ENCODE results near the gene DOCK10. TPM values are rescaled to one million over a fixed set of nuclear protein-coding genes. Genes with fewer than 3 reads are reported as not detected.

The DOCK10 gene
- total RNA-seq, 2 experiments from 2014 or later: 191 to 198 TPM

- H3K27ac Mint-ChIP-seq: peak overlapping the region; percentile 97
- no peak overlapping the region for H3K4me3 Mint-ChIP-seq
- ChIA-PET CTCF (interaction anchor here (0.5 to 2.6 kb wide), 15 partner anchors 8 to 176 kb away, joined by 3 to 13 read pairs (median 4); no protein-coding TSS in a partner anchor), POLR2A (interaction anchor here (1.5 to 1.7 kb wide), 3 partner anchors 22 to 31 kb away, joined by 3 to 7 read pairs (median 5); no protein-coding TSS in a partner anchor)
- peaks cover 1% of the 10 kb centered on the region for H3K9me3 Mint-ChIP-seq
- no peaks in the 10 kb centered on the region for H3K27me3 Mint-ChIP-seq
- ATAC-seq (no peak), DNase-seq (no peak)
- H3K4me1 Mint-ChIP-seq (ENCODE audit: low read depth): peaks cover 89% of the 10 kb centered on the region
- no peak for TF ChIP-seq CTCF (IDR thresholded peaks at IDR 0.05)
- peaks cover 28% of the 10 kb centered on the region for H3K36me3 Mint-ChIP-seq (ENCODE audit: low read depth)
- intact Hi-C loops (cut with micrococcal nuclease): loop anchor here (2.0 to 10.0 kb wide), 2 partner anchors 29 to 215 kb away; no protein-coding TSS in a partner anchor
Observed at GRCh38 chr2:225009768-225010167, 32.5 kb downstream of the DOCK10 start.

- TF ChIP-seq CTCF (IDR thresholded peaks at IDR 0.05): peak; percentile 58
- POLR2A ChIA-PET: no interaction called here
- H3K36me3 Mint-ChIP-seq (ENCODE audit: low read depth): peaks cover 33% of the 10 kb centered on the region
- intact Hi-C loops (cut with micrococcal nuclease): loop anchor here (10.0 kb wide), 1 partner anchor 214 kb away; no protein-coding TSS in a partner anchor
- H3K4me1 Mint-ChIP-seq (ENCODE audit: low read depth): peaks cover 93% of the 10 kb centered on the region
- CTCF ChIA-PET: interaction anchor here (0.7 to 2.6 kb wide), 20 partner anchors 9 to 175 kb away, joined by 3 to 13 read pairs (median 4); no protein-coding TSS in a partner anchor
- H3K4me3 Mint-ChIP-seq: no peak overlapping the region
- ATAC-seq (no peak), DNase-seq (peak; percentile 49)
- H3K27me3 Mint-ChIP-seq: no peaks in the 10 kb centered on the region
- H3K27ac Mint-ChIP-seq: peak overlapping the region; percentile 56
- H3K9me3 Mint-ChIP-seq: peaks cover 1% of the 10 kb centered on the region
Observed at GRCh38 chr2:225008935-225009334, 33.3 kb downstream of the DOCK10 start.

- intact Hi-C loops (cut with micrococcal nuclease): loop anchor here (10.0 kb wide), 1 partner anchor 214 kb away; no protein-coding TSS in a partner anchor
- no peak overlapping the region for H3K4me3 Mint-ChIP-seq
Observed at GRCh38 chr2:225008179-225008856, 34.0 kb downstream of the DOCK10 start.

GRCh38 chr2:225006730-225007129 is 35.5 kb downstream of the DOCK10 start:
- peaks cover 1% of the 10 kb centered on the region for H3K9me3 Mint-ChIP-seq
- DNase-seq (peak; percentile 26), ATAC-seq (peak; percentile 43)
- H3K4me3 Mint-ChIP-seq: no peak overlapping the region
- peak overlapping the region; percentile 56 for H3K27ac Mint-ChIP-seq
- intact Hi-C loops (cut with micrococcal nuclease): loop anchor here (10.0 kb wide), 1 partner anchor 212 kb away; no protein-coding TSS in a partner anchor
- no peak for TF ChIP-seq CTCF (IDR thresholded peaks at IDR 0.05)
- no peaks in the 10 kb centered on the region for H3K27me3 Mint-ChIP-seq
- H3K4me1 Mint-ChIP-seq (ENCODE audit: low read depth): peaks cover 95% of the 10 kb centered on the region
- CTCF ChIA-PET: no interaction called here
- POLR2A ChIA-PET: no interaction called here
- peaks cover 36% of the 10 kb centered on the region for H3K36me3 Mint-ChIP-seq (ENCODE audit: low read depth)

More at GRCh38 chr2:225008179-225008856, 34.0 kb downstream of the DOCK10 start:
- Mint-ChIP-seq H3K9me3 (peaks cover 1% of the 10 kb centered on the region), H3K27me3 (no peaks in the 10 kb centered on the region), H3K4me1 (ENCODE audit: low read depth) (peaks cover 92% of the 10 kb centered on the region), H3K36me3 (ENCODE audit: low read depth) (peaks cover 33% of the 10 kb centered on the region), H3K27ac (peak overlapping the region; percentile 56)
- no peak for TF ChIP-seq CTCF (IDR thresholded peaks at IDR 0.05)
- DNase-seq: no peak
- ATAC-seq: no peak
- ChIA-PET CTCF (interaction anchor here (0.9 to 2.6 kb wide), 16 partner anchors 8 to 174 kb away, joined by 3 to 13 read pairs (median 6); no protein-coding TSS in a partner anchor), POLR2A (interaction anchor here (1.3 kb wide), 1 partner anchor 81 kb away, joined by 5 read pairs; no protein-coding TSS in a partner anchor)

Measured in activated CD8-positive, alpha-beta T cell treated with anti-CD3 and anti-CD28 coated beads for 36 hours (primary cell).